HG03521 (cell line): Measurements from ENCODE around the gene KCNQ1OT1.

Experiments
- ATAC-seq: cut with Tn5 transposase; IDR thresholded peaks from one replicate; pipeline ENCODE4 v1.9.1; 2021; ENCODE audit warnings: mild to moderate bottlenecking, moderate library complexity; ENCODE audit not compliant: unreplicated experiment

KCNQ1OT1 gene

DNA sequence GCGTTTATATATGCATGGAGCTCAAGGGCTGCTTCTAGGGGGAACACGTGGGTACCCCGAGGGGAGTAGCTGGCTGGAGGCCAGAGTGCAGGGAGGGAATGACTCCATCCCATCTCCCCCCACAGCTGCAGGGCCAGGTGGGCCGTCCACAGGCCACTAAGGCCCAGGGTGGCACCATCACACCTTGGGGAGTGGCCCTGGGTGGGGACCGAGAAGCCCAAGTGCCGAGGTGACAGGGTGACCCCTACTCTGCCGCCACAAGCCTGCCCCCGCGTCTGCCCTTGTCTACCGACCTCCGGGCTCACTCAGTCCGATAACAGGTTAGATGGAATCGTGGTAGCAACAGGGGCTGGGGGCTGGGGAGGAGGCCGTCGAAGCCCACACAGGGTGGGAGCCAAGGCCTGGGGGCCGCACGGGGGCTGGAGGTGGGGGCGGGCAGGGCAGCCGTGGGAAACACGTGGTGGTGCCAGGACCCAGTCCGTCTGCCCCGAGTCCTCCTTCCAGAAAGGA, 125.7 kb downstream of the KCNQ1OT1 start:
- no peak for ATAC-seq

DNA sequence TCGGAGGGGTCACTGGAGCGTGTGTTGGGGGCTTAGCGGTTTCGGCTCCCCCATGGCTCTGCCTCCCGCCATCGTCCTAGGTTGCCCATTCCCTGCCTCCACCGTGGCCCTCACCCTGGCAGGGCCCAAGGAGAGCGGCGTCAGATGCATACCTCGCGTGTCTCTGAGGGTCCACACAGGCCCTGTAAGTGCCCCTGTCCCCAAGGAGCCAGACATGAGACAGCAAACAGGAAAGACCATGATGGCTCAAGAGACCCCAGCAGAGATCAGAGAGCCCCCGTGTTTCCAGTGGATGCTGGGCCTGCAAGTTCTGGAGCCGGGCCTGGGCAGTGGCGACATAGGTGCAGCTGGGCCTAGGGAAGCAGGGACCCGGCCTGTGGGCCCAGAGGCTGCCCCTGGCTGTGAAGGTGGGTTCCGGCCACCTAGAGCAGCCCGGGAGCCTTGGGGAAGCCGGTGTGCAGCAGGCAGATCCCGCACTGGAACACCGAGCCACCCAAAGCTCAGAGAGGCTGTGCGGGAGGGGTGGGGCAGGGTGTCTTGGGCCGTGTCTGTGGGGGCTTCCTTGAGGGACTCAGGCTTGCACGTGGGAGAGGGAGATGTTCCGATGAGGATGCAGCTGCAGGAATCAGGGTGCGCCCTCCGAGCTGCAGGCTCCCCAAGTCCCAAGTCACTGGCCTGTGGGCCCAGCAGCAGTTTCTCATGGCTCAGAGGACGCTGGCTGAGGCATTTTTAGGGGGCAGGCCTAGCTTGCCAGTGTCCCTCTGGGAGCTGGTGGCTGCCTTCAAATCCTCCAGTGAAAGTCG, 126.4 kb downstream of the KCNQ1OT1 start:
- no peak for ATAC-seq

DNA sequence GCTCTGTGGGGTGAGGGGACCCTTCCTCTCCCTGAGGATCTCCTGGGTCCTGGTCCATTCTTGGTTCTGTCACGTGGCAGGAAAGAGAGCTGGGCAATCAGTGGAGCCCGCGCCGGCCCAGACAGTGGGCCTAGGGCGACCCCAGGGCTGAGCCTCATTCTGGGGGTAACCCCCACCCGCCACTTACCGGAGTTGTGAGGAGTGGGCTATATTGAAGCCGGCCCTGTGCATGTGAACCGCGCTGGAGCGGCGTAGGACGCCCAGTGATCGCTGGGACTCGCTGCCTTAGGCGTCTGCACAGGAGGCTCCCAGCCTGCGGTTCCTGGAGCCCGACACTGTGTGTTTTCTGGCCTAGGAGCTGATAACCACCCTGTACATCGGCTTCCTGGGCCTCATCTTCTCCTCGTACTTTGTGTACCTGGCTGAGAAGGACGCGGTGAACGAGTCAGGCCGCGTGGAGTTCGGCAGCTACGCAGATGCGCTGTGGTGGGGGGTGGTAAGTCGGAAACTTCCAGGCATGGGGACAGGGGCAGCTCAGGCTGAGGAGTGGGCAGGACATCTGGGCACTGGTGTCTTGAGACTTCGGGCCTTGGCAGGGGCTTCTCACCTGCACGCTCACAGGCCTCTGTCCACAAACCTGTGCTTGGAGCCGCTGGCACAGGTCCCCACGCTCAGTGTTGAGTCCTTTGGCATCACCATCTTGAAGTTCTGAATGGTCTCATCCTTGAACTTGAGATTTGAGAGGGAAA, 127.1 kb downstream of the KCNQ1OT1 start:
- ATAC-seq, result no peak

DNA sequence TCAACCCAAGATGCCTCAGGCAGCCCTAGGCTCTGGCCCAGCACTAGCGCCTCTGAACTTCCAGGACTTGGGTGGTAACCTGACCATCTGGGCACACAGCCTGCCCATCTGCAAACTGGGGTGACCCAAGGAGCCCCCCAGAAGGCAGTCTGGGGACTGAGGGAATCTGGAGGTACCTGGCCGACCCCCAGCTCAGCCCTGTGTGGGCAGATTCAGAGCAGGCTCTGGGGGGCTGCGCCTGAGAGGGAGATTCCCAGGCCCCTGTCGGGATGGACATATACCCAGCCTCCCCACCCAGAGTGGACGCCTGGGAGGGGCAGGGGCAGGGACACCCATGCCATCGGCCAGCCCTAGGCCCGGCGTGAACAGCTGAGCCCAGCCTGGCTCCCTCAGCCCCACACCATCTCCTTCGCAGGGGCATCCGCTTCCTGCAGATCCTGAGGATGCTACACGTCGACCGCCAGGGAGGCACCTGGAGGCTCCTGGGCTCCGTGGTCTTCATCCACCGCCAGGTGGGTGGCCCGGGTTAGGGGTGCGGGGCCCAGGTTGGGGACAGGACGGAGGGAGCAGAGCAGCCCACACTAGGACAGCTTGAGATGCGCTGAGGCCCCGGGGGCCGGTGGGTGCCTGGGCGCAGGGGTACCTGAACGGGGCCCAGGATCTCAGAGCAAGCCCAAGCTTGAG, 128.1 kb downstream of the KCNQ1OT1 start:
- ATAC-seq, result no peak

DNA sequence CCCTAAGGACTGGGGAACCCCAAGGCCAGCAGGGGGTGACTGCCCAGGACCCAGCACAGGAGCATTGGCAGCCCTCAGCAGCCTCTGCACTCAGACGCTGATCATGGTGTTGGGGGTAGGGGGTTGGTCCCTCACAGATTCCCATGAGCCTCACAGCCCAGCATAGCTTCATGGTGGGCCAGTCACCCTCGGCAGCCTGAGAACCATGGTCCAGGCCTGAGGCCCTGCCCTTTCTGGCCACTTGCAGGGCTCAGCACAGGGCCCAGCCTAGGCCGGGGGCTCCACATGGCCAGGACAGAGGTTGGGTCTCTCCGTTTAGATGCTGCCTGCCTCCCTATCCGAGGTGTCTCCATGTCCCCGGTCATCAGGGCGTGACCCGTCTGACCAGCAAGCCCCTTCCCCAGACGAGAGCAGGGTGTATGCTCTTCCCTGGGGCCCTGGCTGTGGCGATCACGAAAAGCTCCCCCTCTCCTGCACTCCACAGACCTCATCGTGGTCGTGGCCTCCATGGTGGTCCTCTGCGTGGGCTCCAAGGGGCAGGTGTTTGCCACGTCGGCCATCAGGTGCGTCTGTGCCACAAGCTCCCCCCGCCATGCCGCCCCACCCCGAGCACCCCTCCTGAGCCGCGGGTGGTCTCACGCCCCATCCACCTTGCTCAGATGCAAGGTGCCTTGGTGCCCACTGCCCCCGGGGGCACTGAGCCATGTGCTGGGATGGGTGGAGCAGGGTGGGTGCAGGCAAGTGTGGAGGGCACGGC, 128.8 kb downstream of the KCNQ1OT1 start:
- no peak for ATAC-seq

DNA sequence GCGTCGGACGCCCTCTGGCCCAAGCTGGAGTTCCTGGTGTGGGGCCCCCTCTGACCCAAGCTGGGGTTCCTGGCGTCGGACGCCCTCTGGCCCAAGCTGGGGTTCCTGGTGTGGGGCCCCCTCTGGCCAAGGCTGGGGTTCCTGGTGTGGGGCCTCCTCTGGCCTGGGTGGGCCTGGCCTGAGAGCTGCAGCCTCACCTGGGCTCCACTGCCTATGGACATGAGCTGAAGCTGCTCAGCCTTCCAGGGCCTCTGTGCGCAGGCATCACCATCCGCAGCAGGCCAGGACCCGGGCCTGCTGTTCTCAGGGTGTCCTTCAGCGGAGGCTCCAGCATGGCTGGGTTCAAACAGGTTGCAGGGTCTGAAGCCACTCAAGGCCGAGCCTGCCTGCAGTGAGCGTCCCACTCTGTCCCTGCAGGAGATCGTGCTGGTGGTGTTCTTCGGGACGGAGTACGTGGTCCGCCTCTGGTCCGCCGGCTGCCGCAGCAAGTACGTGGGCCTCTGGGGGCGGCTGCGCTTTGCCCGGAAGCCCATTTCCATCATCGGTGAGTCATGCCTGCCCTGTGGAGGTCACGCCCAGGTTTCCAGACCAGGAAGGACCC, 129.5 kb downstream of the KCNQ1OT1 start:
- ATAC-seq, result no peak

DNA sequence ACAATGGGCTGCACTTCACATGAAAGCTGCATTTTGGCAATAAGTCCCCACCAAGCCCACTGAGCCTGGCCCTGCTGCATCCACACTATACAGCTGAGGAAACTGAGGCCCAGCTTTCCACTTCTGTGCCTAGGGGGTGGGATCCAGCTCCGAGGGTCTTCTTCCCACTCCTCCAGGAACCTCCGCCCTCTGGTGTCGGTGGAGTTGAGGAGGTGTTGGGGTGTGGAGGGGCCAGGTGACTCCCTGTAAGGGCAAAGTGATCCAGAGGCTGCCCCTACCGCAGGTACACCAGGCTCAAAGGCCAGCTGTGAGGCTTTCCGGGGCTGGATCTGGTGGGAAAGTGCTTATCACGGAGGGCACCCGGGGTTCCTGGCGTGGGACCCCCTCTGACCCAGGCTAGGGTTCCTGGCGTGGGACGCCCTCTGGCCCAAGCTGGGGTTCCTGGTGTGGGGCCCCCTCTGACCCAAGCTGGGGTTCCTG, 130.0 kb downstream of the KCNQ1OT1 start:
- ATAC-seq, result no peak

DNA sequence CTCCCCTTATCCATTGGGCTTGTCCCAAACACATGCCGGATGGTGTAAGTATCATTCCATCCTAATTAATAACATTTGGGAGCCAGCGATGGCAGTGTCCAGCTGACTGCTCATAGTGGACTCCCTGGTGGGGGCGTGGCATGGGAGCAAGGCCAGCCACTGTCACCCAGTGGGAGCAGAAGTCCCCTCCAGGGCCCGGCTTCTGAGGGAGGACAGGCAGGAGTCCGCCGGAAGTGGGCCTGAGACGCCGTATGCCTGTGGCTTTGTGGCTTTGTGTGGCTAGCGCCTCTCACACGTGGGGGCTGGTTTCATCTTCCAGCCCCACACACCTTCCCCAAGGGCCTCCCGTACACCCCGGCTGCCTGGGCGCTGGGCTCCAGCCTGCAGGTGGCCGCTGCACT, 130.5 kb downstream of the KCNQ1OT1 start:
- ATAC-seq, result no peak

DNA sequence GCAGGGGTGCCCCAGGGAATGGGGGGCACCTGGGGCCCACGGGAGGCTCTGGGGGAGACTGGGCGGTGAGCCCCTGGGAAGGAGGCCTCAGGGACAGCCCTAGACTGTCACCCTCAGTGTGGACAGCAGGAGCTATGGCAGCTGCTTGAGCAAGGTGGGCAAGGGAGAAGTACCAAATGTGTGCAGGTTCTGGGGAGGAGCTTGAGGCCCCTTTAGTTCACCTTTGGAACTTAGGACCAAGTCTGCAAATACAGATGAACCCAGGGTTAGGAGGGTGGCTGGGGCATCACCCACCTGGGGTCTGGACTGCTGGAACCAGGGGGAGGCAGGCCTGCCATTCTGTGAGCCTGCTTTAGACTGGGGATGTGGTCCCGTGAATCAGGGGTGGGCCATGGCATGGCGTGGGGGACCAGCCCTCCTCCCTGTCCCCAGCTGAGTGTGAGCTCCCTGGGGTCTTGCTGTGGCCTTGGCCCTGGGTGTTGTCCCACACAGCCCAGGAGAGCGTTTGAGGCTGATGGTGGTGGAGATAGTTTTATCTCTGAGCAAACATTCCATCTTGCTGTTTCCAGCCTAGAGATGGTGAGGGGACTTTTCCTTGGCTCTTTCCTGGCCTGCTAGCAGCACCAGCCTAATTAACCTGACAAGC, 132.6 kb downstream of the KCNQ1OT1 start:
- ATAC-seq, result no peak

DNA sequence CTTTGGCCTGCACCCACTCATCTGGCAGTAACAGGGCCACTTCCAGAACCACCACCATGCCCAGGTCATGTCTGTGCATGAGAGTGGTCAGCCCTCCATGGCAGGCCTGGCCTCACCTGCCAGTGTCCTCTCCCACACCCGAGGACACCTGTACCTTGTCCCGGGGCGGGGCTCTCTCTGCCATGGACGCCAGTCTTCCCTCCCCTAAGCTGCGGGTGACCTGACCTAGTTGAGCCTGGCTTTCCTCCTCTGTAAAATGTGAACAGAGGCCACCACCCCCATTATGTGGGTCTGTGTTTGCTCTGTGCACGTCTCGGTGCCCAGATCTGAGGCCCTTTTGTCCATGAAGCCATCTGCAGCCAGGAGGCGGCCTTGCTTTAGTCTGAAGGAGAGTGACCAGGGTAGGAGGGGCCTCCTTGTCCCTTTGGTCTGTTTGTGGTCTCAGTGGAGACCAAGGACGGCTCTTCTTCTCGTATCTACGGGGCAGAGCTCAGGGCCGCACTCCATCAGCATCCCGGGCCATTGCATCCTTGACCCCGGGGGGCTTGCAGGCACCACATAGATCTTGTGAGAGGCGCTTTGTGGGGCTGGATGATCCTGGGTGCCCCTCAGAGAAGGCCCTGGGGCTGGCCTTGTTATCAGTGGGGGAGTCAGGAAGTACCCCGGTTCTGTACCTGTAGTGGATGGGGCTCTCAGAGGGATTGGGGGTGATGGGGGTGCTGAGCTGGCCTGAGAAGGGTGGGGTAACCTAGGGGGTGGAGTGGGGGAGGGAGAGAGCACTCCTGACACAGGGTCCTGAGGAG, 133.4 kb downstream of the KCNQ1OT1 start:
- no peak for ATAC-seq

DNA sequence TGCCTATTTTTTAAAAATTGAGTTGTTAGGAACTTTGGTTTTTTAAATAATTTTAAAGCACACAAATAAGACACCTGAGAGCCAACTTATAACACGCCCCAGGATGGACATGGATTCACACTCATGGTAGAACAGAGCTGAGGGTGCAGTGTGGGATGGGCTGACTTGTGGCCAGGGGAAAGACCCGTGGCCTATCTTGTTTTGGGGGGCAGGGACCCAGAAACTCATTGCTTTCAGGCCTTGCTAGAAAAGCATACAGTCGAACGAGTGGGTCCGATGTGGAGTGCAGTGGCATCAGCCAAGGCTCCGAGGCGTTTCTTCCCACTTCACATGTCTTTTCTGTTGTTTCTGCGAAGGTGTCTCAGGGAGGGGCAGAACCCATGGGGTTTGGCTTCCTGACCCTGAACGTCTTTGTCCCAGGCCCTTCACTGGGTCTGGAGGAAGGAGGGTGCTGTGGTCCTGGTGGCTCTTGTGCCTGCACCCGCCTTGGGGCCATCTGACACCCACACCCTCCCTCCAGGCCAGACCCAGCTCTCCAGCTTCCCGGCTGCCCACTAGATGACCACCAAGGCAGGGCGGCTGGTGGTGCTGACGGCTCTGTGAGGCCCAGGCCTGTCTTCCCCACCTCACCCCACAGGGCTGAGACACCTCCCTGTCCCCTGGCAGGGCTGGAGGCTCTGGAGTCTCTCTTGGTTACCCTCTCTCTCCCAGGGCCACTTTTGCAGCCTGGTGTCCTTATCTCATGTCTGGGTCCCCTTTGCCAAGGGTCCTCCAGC, 134.2 kb downstream of the KCNQ1OT1 start:
- no peak for ATAC-seq

DNA sequence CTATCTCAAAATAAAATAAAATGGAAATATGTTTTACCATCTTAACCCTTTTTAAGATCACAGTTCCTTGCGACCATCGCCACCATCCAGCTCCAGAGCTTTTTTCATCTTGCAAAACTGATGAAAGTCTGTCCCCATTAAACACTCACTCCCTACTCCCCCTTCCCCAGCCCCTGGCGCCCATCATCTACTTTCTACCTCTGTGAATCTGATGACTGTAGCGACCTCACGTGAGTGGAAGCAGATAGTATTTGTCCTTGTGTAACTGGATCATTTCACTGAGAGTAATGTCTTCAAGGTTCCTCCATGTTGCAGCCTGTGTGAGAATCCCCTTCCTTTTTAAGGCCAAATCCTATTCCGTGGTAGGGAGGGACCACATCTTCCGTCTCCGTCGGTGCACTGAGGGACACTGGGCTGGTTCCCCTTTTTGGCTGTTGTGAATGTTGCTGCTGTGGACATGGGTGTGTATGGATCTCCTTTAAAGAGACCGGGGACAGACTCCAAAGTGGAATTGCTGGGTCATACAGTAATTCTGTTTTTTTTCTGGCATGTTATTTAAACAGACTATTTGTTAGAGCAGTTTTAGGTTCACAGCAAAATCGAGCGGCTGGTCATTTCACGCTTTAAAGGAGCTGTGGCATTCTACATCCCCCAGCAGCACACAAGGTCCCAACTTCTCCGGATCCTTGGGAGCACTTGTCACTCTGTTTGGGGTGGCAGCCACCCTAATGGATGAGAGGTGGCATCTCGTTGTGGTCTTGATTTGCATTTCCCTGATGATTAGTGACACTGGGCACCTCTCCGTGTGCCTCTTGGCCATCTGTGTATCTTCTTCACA, 135.0 kb downstream of the KCNQ1OT1 start:
- no peak for ATAC-seq

DNA sequence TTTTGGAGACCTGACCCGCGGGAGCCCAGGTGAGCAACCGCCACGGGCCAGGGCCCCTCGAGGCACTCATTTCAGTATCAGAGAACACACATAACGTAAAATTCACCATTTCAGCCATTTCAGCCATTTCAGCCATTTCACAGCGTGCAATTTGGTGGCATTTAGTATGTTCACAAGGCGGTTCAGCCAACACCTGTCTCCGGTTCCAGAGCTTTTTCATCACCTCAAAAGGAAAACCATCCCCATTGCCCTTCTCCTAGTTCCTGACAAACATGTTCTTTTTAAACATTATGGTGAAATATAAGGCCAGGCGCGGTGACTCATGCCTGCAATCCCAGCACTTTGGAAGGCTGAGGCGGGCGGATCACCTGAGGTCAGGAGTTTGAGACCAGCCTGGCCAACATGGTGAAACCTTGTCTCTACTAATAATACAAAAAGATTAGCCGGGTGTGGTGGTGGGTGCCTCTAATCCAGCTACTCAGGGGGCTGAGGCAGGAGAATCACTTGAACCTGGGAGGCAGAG, 135.7 kb downstream of the KCNQ1OT1 start:
- ATAC-seq, result no peak

DNA sequence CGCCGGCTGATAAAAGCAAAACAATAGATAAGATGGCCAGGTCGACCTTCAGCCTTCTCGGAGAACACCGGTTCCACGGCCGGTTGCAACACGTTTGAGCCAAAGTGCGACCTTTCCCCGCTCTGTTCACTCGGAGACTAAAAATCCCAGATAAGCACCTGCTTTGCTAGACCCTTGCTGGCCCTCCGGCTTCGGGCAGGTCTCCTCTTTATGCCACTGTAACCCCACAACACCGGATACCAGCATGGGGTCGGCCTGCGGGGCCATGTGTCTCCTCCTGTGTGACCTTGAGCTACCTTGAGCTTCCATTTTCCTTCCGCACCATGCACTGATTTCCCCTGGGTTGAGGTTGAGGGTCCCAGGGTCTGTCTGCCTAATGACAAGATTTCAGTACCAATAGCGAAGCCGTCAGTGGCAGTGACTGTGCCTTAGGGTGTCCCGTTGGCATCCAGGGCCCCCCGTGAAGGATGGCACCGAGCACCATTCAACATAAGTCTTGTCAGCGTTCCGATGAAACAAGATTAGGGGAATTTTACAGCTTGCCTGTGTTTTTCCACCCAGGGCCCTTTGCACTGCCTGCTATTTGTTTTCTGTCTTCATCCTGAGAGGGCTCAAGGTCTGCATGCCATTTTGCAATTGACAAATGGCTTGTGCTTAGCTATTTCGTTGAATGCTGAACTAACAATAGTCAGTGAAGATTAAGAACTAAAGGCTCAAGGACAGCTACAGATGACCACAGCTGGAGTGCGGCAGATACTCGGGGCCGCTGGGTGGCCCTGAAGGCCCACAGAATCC, 136.4 kb downstream of the KCNQ1OT1 start:
- no peak for ATAC-seq

DNA sequence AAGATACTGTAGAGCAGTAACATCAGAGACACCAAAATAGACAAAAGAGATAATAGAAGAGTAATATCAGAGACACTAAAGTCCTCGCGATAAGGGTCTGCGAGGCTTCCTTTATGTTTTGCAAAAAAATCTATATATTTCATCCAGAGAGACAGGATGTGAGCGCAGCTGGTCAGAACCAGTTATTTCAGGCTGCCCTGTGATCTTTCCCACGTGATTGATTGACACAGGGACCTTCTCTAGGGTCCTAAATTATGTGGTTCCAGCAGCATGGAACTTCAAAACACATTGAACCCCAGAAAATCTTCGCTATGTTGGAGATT, 136.9 kb downstream of the KCNQ1OT1 start:
- no peak for ATAC-seq
